Ovary (tissue), 3 donors: ENCODE measurements around the gene LTB4R.

Experiments used
- CTCF ChIP-seq, 3 donors: fragments of 450-650 bp in 2 of 3; fragments of 200-600 bp in 1 of 3; IDR thresholded peaks; one replicate each; pipeline versions ENCODE4 v1.5.1 to v1.8.0; 2016 to 2022; ENCODE audit warnings: antibody characterized with exemption in 3 of 3, mild to moderate bottlenecking in 1 of 3
- EP300 ChIP-seq: sonication (generic); formaldehyde crosslinking; IDR thresholded peaks from one replicate; pipeline ENCODE4 v1.6.1; 2017; ENCODE audit warnings: antibody characterized with exemption
- POLR2A ChIP-seq: fragments of 450-650 bp; IDR thresholded peaks from one replicate; pipeline ENCODE4 v1.6.1; 2017; ENCODE audit warnings: antibody characterized with exemption, mild to moderate bottlenecking, moderate library complexity
- donor health status: DM: no; HTN: no; CAD: no.

- TF ChIP-seq CTCF (IDR thresholded peaks at IDR 0.05) = no peak
- no peak for TF ChIP-seq EP300
- no peak for TF ChIP-seq POLR2A
Observed at GRCh38 chr14:24296341-24297157, 14.8 kb upstream of the LTB4R start.
